PC-9 (cell line): ENCODE data around the gene CLNK. TPM values are rescaled to one million over a fixed set of nuclear protein-coding genes. Genes with fewer than 3 reads are reported as not detected.

Experiments used
- BruUV-seq: library from RNA; stranded (reverse); fragments of 400-500 nt; replicated peaks from 2 replicates; lab custom pipeline; 2021; lab: Mats Ljungman, UMichigan
- CTCF ChIA-PET: fragments of 300-600 bp; sonication (Branson Sonifier 250); formaldehyde crosslinking; loops from one replicate; lab custom pipeline; 2022; ENCODE audit warnings: antibody characterized with exemption; lab: Charles Lee
- POLR2A ChIA-PET: fragments of 300-600 bp; sonication (Branson Sonifier 250); formaldehyde crosslinking; loops from one replicate; lab custom pipeline; 2022; ENCODE audit warnings: antibody characterized with exemption; ENCODE audit not compliant: unreplicated experiment; lab: Charles Lee
- DNase-seq, 2 experiments: peaks; one replicate each; pipeline versions ENCODE4 v3.0.0 to v3.0.0-alpha.2; 2015 to 2022; ENCODE audit warnings: mixed read lengths in 1 of 2
- H2AFZ ChIP-seq: fragments of 200-600 bp; sonication (generic); 2 replicates; pipeline ENCODE4 v1.8.1; 2017; ENCODE audit warnings: antibody characterized with exemption
- H3F3A ChIP-seq: fragments of 200-600 bp; sonication (generic); 2 replicates; pipeline ENCODE4 v1.8.1; 2017; ENCODE audit warnings: antibody characterized with exemption, mild to moderate bottlenecking, low read depth; ENCODE audit not compliant: insufficient read depth
- H3K27ac ChIP-seq: fragments of 200-600 bp; sonication (generic); 2 replicates; pipeline ENCODE4 v1.6.1; 2016; ENCODE audit warnings: mixed run types
- H3K27me3 ChIP-seq: fragments of 200-600 bp; sonication (generic); 2 replicates; pipeline ENCODE4 v1.6.1; 2016; ENCODE audit warnings: low read depth, mixed run types; ENCODE audit not compliant: insufficient read depth
- H3K36me3 ChIP-seq: fragments of 200-600 bp; sonication (generic); 2 replicates; pipeline ENCODE4 v1.6.1; 2016; ENCODE audit warnings: low read depth, mixed run types
- H3K4me1 ChIP-seq: fragments of 200-600 bp; sonication (generic); replicated peaks from 2 replicates; pipeline ENCODE4 v1.6.1; 2016; ENCODE audit warnings: mixed run types; ENCODE audit not compliant: insufficient read depth
- H3K4me2 ChIP-seq: fragments of 200-600 bp; sonication (generic); 2 replicates; pipeline ENCODE4 v1.6.1; 2017; ENCODE audit warnings: mixed run types
- H3K4me3 ChIP-seq: fragments of 200-600 bp; sonication (generic); 2 replicates; pipeline ENCODE4 v1.6.1; 2016; ENCODE audit warnings: mixed run types
- H3K79me2 ChIP-seq: fragments of 200-600 bp; sonication (generic); 2 replicates; pipeline ENCODE4 v1.6.1; 2017; ENCODE audit warnings: low read depth, mixed run types
- H3K9me2 ChIP-seq: fragments of 200-600 bp; sonication (generic); 2 replicates; pipeline ENCODE4 v1.8.1; 2017; ENCODE audit warnings: mild to moderate bottlenecking; ENCODE audit not compliant: insufficient read depth
- H3K9me3 ChIP-seq: fragments of 200-600 bp; sonication (generic); 2 replicates; pipeline ENCODE4 v1.8.1; 2016; ENCODE audit warnings: low read depth; ENCODE audit not compliant: insufficient read depth
- H4K20me1 ChIP-seq: fragments of 200-600 bp; sonication (generic); 2 replicates; pipeline ENCODE4 v1.8.1; 2017; ENCODE audit not compliant: insufficient read depth
- EZH2 ChIP-seq: fragments of 200-600 bp; sonication (generic); IDR thresholded peaks from 2 replicates; pipeline ENCODE4 v1.8.0; 2017; ENCODE audit warnings: antibody characterized with exemption, low read depth
- intact Hi-C: fragments of 100-400 bp; cut with micrococcal nuclease; formaldehyde crosslinking; loops from one replicate; pipeline ENCODE4 v1.10.0; 2022; ENCODE audit not compliant: unreplicated experiment
- total RNA-seq: library from RNA; stranded (reverse); gene quantifications from 2 replicates; pipeline ENCODE4 v1.2.3, GENCODE V29; 2021
- TF ChIP-seq, protein P1 (sequence below): fragments of 200-600 bp; sonication (generic); conservative IDR thresholded peaks from 2 replicates; pipeline ENCODE4 v1.6.1; 2017; ENCODE audit warnings: mixed run types, antibody characterized with exemption, mild to moderate bottlenecking, moderate library complexity

The CLNK gene
- total RNA-seq, 1 experiment from 2014 or later = not detected

DNA sequence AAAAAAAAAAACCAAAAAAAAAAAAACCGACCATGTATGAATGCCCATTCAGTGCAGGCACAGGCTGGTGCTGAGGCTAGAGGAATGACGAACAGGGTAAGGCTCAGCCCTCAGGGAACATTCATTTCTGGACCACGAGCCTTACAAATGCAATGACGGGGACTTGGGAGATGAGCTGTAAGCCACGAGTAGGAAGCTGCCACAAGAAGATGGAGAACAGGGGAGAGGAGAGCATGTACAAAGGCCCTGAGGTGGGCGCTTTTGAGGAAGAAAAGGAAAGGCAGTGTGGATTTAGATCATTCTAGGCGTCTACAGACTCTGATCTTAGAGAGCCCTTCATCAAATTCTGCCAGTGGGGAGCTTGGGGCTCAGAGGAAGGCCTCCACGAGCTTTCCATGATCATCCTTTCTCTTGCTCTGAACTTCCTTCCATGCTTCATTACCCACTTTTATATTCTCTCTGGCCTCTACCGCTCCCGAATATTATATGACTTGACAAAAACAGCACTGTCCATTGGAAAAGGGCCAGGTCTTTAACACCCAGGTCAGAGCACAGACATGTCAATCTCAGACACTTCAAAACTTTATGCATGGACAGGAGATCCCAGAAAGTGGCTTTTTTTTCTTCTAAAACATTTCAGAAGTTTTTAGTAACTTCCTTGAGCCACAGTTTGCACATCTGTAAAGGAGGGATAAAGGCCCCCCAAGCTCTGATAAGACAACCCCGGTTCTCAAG is 224.1 kb downstream of the CLNK start:
- Histone ChIP-seq H3K27me3 (peaks cover 7% of the 10 kb centered on the region; the same call in 1 of the 2 replicates), H3K9me3 (no peaks in the 10 kb centered on the region), H3K79me2 (peaks cover 3% of the 10 kb centered on the region; the same call in 1 of the 2 replicates), H3F3A (no peaks in the 10 kb centered on the region), H3K4me2 (no peak overlapping the region), H4K20me1 (no peaks in the 10 kb centered on the region), H3K27ac (no peak overlapping the region), H3K4me1 (no peaks in the 10 kb centered on the region), H2AFZ (no peak overlapping the region), H3K36me3 (no peaks in the 10 kb centered on the region), H3K9me2 (no peaks in the 10 kb centered on the region), H3K4me3 (no peak overlapping the region)
- intact Hi-C loops = no loop called here
- POLR2A ChIA-PET = no interaction called here
- DNase-seq = no peak
- TF ChIP-seq, protein P1, sequence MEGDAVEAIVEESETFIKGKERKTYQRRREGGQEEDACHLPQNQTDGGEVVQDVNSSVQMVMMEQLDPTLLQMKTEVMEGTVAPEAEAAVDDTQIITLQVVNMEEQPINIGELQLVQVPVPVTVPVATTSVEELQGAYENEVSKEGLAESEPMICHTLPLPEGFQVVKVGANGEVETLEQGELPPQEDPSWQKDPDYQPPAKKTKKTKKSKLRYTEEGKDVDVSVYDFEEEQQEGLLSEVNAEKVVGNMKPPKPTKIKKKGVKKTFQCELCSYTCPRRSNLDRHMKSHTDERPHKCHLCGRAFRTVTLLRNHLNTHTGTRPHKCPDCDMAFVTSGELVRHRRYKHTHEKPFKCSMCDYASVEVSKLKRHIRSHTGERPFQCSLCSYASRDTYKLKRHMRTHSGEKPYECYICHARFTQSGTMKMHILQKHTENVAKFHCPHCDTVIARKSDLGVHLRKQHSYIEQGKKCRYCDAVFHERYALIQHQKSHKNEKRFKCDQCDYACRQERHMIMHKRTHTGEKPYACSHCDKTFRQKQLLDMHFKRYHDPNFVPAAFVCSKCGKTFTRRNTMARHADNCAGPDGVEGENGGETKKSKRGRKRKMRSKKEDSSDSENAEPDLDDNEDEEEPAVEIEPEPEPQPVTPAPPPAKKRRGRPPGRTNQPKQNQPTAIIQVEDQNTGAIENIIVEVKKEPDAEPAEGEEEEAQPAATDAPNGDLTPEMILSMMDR = no peak
- TF ChIP-seq EZH2 = no peak
- no TSS peak for BruUV-seq
- CTCF ChIA-PET = no interaction called here

DNA sequence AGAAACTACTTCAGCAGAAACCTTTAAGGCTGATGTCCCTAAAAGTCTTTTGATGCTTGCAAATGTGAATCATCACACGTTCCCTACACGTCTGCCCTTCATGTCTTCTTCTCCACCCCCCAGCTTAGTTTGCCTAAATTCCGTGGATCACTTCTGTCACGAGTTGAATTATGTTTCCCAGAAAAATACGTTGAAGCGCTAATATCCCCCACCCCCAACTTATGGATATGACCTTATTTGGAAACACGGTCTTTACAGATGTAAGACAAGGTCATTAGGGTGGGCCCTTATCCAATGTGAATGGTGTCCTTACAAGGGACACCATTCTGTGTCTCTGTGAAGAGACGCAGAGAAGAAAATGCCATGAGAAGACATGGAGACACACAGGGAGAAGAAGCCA is 225.3 kb downstream of the CLNK start:
- no TSS peak for BruUV-seq

DNA sequence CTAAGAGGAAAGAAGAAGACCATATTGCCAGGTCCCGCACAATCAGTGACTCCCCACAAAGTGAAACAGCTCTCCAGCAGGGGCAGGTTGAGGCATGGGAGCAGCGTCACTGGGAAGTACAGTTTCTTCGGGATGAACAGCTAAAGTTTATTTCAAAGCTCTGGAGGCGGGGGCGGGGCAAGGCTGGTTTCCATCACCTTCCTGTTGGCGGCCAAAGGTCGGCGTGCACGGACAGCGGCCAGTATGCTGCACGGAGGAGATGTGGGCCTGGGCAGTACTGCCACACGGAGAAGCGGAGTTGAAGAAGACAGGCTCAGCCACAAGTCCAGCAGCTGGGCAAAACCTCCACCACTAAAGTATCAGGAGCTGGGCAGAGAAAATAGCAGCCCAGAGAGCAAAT is 226.4 kb downstream of the CLNK start:
- no peak overlapping the region for H3K4me2 ChIP-seq
- ChIA-PET CTCF (no interaction called here), POLR2A (no interaction called here)
- intact Hi-C loops = no loop called here
- H3K9me3 ChIP-seq = no peaks in the 10 kb centered on the region
- H4K20me1 ChIP-seq = no peaks in the 10 kb centered on the region
- TF ChIP-seq EZH2 = no peak
- TF ChIP-seq, protein P1 = no peak
- BruUV-seq = no TSS peak
- no peaks in the 10 kb centered on the region for H3K9me2 ChIP-seq
- H2AFZ ChIP-seq = no peak overlapping the region
- H3K4me1 ChIP-seq = no peaks in the 10 kb centered on the region
- no peaks in the 10 kb centered on the region for H3K27me3 ChIP-seq
- no peaks in the 10 kb centered on the region for H3F3A ChIP-seq
- no peaks in the 10 kb centered on the region for H3K36me3 ChIP-seq
- DNase-seq = no peak
- no peak overlapping the region for H3K27ac ChIP-seq
- H3K79me2 ChIP-seq = peaks cover 3% of the 10 kb centered on the region; the same call in 1 of the 2 replicates
- no peak overlapping the region for H3K4me3 ChIP-seq

More for the DNA sequence above, 225.3 kb downstream of the CLNK start:
- H3K79me2 ChIP-seq = peaks cover 3% of the 10 kb centered on the region; the same call in 1 of the 2 replicates
- H3K27ac ChIP-seq = no peak overlapping the region
- H3F3A ChIP-seq = no peaks in the 10 kb centered on the region
- H3K4me3 ChIP-seq = no peak overlapping the region
- TF ChIP-seq, protein P1 = no peak
- TF ChIP-seq EZH2 = no peak
- ChIA-PET CTCF (no interaction called here), POLR2A (no interaction called here)
- H3K9me2 ChIP-seq = no peaks in the 10 kb centered on the region
- H3K4me2 ChIP-seq = no peak overlapping the region
- no peaks in the 10 kb centered on the region for H3K9me3 ChIP-seq
- H2AFZ ChIP-seq = no peak overlapping the region
- H3K36me3 ChIP-seq = no peaks in the 10 kb centered on the region
- intact Hi-C loops = no loop called here
- no peaks in the 10 kb centered on the region for H4K20me1 ChIP-seq
- no peaks in the 10 kb centered on the region for H3K27me3 ChIP-seq
- no peak for DNase-seq
- H3K4me1 ChIP-seq = no peaks in the 10 kb centered on the region
